H9 (cell line): ENCODE data around the gene DAGLB. TPM values are rescaled to one million over a fixed set of nuclear protein-coding genes. Genes with fewer than 3 reads are reported as not detected.
A peak's percentile ranks its signal among the peaks of the same experiment; 100 is the strongest.

Source experiments
- DNase-seq: peaks from one replicate; pipeline ENCODE4 v3.0.0-alpha.2; 2017
- H2AFZ ChIP-seq: one replicate; pipeline ENCODE4 v1.6.1; 2013; ENCODE audit warnings: mild to moderate bottlenecking, low read length, control low read depth, moderate library complexity
- H2AK5ac ChIP-seq: 2 replicates; pipeline ENCODE4 v1.6.1; 2013; ENCODE audit warnings: low read length, control low read depth, mixed read lengths; ENCODE audit not compliant: insufficient read length
- H2BK120ac ChIP-seq: one replicate; pipeline ENCODE4 v1.6.1; 2013; ENCODE audit warnings: low read depth, mild to moderate bottlenecking, low read length, control low read depth, inconsistent platforms; ENCODE audit not compliant: poor library complexity, severe bottlenecking
- H2BK12ac ChIP-seq: 2 replicates; pipeline ENCODE4 v1.6.1; 2013; ENCODE audit warnings: low read length, control low read depth, mixed read lengths, low read depth; ENCODE audit not compliant: insufficient read length
- H2BK15ac ChIP-seq: 2 replicates; pipeline ENCODE4 v1.6.1; 2013; ENCODE audit warnings: low read depth, low read length, control low read depth
- H2BK20ac ChIP-seq: one replicate; pipeline ENCODE4 v1.6.1; 2013; ENCODE audit warnings: low read depth, mild to moderate bottlenecking, low read length, control low read depth, inconsistent platforms; ENCODE audit not compliant: poor library complexity, severe bottlenecking
- H2BK5ac ChIP-seq: 2 replicates; pipeline ENCODE4 v1.6.1; 2013; ENCODE audit warnings: low read length, control low read depth, mixed read lengths; ENCODE audit not compliant: insufficient read length
- H3K14ac ChIP-seq: 2 replicates; pipeline ENCODE4 v1.6.1; 2013; ENCODE audit warnings: low read length, control low read depth; ENCODE audit not compliant: insufficient read depth
- H3K18ac ChIP-seq: 2 replicates; pipeline ENCODE4 v1.6.1; 2013; ENCODE audit warnings: low read depth, mild to moderate bottlenecking, mixed read lengths, low read length, control low read depth; ENCODE audit not compliant: insufficient read length
- H3K23ac ChIP-seq: 2 replicates; pipeline ENCODE4 v1.6.1; 2013; ENCODE audit warnings: low read length, control low read depth, mixed read lengths, low read depth; ENCODE audit not compliant: insufficient read length
- H3K23me2 ChIP-seq: 2 replicates; pipeline ENCODE4 v1.6.1; 2013; ENCODE audit warnings: low read depth, mild to moderate bottlenecking, mixed read lengths, low read length, control low read depth; ENCODE audit not compliant: insufficient read length, poor library complexity, severe bottlenecking
- H3K27ac ChIP-seq: 2 replicates; pipeline ENCODE4 v1.5.1; 2013; ENCODE audit warnings: low read length, control low read depth, mixed read lengths, low read depth; ENCODE audit not compliant: insufficient read length
- H3K27me3 ChIP-seq: 2 replicates; pipeline ENCODE4 v1.6.1; 2013; ENCODE audit warnings: low read length, control low read depth, inconsistent platforms; ENCODE audit not compliant: insufficient read depth
- H3K4ac ChIP-seq: 2 replicates; pipeline ENCODE4 v1.6.1; 2013; ENCODE audit warnings: low read depth, mild to moderate bottlenecking, control low read depth, inconsistent platforms, low read length, moderate library complexity
- H3K4me1 ChIP-seq: 2 replicates; pipeline ENCODE4 v1.6.1; 2013; ENCODE audit warnings: low read length, control low read depth, inconsistent platforms; ENCODE audit not compliant: insufficient read depth
- H3K4me2 ChIP-seq: 2 replicates; pipeline ENCODE4 v1.6.1; 2013; ENCODE audit warnings: low read length, control low read depth, mixed read lengths; ENCODE audit not compliant: insufficient read length, insufficient read depth
- H3K56ac ChIP-seq: 2 replicates; pipeline ENCODE4 v1.6.1; 2013; ENCODE audit warnings: low read depth, mild to moderate bottlenecking, mixed read lengths, low read length, control low read depth; ENCODE audit not compliant: insufficient read length
- H3K79me1 ChIP-seq: 2 replicates; pipeline ENCODE4 v1.6.1; 2013; ENCODE audit warnings: low read depth, mild to moderate bottlenecking, moderate library complexity, low read length, control low read depth, inconsistent platforms; ENCODE audit not compliant: insufficient read depth, poor library complexity, severe bottlenecking
- H3K79me2 ChIP-seq: 2 replicates; pipeline ENCODE4 v1.6.1; 2013; ENCODE audit warnings: low read length, control low read depth, inconsistent platforms; ENCODE audit not compliant: insufficient read depth
- H3K9ac ChIP-seq: 2 replicates; pipeline ENCODE4 v1.6.1; 2013; ENCODE audit warnings: low read length, control low read depth, mixed read lengths; ENCODE audit not compliant: insufficient read length; ENCODE audit errors: extremely low read depth
- H3K9me3 ChIP-seq: one replicate; pipeline ENCODE4 v1.6.1; 2013; ENCODE audit warnings: low read depth, low read length, inconsistent platforms; ENCODE audit not compliant: control insufficient read depth
- H3T11ph ChIP-seq: one replicate; pipeline ENCODE4 v1.6.1; 2013; ENCODE audit warnings: mild to moderate bottlenecking, low read length, control low read depth, inconsistent platforms
- H4K20me1 ChIP-seq: one replicate; pipeline ENCODE4 v1.6.1; 2013; ENCODE audit not compliant: control insufficient read depth, insufficient read length, insufficient read depth
- H4K5ac ChIP-seq: 2 replicates; pipeline ENCODE4 v1.6.1; 2013; ENCODE audit warnings: low read depth, mild to moderate bottlenecking, mixed read lengths, low read length, control low read depth; ENCODE audit not compliant: insufficient read length
- H4K8ac ChIP-seq: replicated peaks from 2 replicates; pipeline ENCODE4 v1.6.1; 2013; ENCODE audit warnings: low read length, control low read depth, mixed read lengths, low read depth; ENCODE audit not compliant: insufficient read length
- H4K91ac ChIP-seq: 2 replicates; pipeline ENCODE4 v1.6.1; 2013; ENCODE audit warnings: low read depth, mild to moderate bottlenecking, moderate library complexity, mixed read lengths, low read length, control low read depth; ENCODE audit not compliant: insufficient read length
- H3K27ac Mint-ChIP-seq, 3 experiments: 2 replicates in 2 of 3; 3 replicates in 1 of 3; pipeline ENCODE4 v1.8.0; 2020 to 2021; ENCODE audit warnings: mixed read lengths in 3 of 3, mild to moderate bottlenecking in 1 of 3, moderate library complexity in 1 of 3
- H3K27me3 Mint-ChIP-seq: 2 replicates; pipeline ENCODE4 v1.8.0; 2021; ENCODE audit warnings: low read depth, mild to moderate bottlenecking, moderate library complexity, mixed read lengths
- H3K36me3 Mint-ChIP-seq, 3 experiments: 2 replicates in 2 of 3; 3 replicates in 1 of 3; pipeline ENCODE4 v1.8.0; 2020 to 2021; ENCODE audit warnings: low read depth in 3 of 3, mixed read lengths in 3 of 3; ENCODE audit not compliant: insufficient read depth in 1 of 3
- H3K4me1 Mint-ChIP-seq, 2 experiments: 2 replicates each; pipeline ENCODE4 v1.8.0; 2020; ENCODE audit warnings: mixed read lengths in 2 of 2
- H3K4me3 Mint-ChIP-seq, 2 experiments: 2 replicates in 1 of 2; 3 replicates in 1 of 2; pipeline ENCODE4 v1.8.0; 2020 to 2021; ENCODE audit warnings: mild to moderate bottlenecking in 2 of 2, mixed read lengths in 2 of 2, moderate library complexity in 1 of 2
- H3K9me3 Mint-ChIP-seq, 2 experiments: 2 replicates in 1 of 2; 3 replicates in 1 of 2; pipeline ENCODE4 v1.8.0; 2020; ENCODE audit warnings: mild to moderate bottlenecking in 2 of 2, mixed read lengths in 2 of 2, moderate library complexity in 1 of 2
- WGBS: extraction: QIAGEN DNeasy Blood & Tissue Kit; methylation state at CpG from one replicate; pipeline ENCODE4 v1.1.7; 2013; ENCODE audit warnings: missing lambda C conversion rate, low lambda C conversion rate, mixed read lengths; ENCODE audit not compliant: insufficient read length; ENCODE audit errors: extremely low coverage; 5-methylcytosine and 5-hydroxymethylcytosine counted together
- total RNA-seq: library from RNA; stranded (reverse); gene quantifications from 2 replicates; pipeline ENCODE4 v1.2.1, GENCODE V29; 2021
- TF ChIP-seq, protein P1 (sequence below): fragments of 200-600 bp; sonication (generic); conservative IDR thresholded peaks from 3 replicates; pipeline ENCODE4 v1.8.0; 2021; ENCODE audit warnings: antibody characterized with exemption, mild to moderate bottlenecking

Gene DAGLB
- total RNA-seq, 1 experiment from 2014 or later, result 46.4 TPM

DNA sequence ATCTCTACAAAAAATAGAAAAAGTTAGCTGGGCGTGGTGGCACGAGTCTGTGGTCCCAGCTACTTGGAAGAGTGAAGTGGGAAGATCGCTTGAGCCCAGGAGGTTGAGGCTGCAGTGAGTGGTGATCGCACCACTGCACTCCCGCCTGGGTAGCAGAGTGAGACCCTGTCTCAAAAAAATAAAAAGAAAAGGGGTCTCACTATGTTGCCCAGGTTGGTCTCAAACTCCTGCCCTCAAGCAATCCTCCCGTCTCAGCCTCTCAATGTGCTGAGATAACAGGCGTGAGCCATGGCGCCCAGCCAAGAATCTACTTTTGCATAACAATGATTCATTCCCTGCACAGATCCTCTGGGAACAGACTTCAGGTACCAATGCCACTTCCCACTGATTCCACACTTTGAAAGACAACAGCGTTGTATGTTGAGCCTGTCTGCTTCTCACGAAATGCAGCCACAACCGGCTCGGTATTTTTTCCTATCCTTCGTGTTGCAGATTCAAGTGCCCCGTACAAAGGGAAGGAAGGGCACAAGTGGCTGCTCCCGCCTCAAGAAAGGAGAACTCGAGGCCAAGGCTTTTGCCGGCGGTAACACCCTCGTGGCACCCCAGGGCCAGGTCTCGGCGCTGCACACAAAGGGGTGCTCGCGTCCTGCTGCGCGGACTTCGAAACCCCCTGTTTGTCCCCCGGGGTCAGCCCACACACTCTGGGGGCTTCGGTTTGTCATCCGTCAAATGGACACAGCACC is 745 bp downstream of the DAGLB start:
- Histone ChIP-seq H2AFZ (no peak overlapping the region), H3K79me2 (peaks cover 11% of the 10 kb centered on the region; the same call in 1 of the 2 replicates)
- H3K9me3 Mint-ChIP-seq, result no peaks in the 10 kb centered on the region; a peak in 1 of 5 replicates

More for the DNA sequence above, 745 bp downstream of the DAGLB start:
- Histone ChIP-seq H3K18ac (no peak overlapping the region), H3K56ac (no peak overlapping the region), H2BK15ac (no peak overlapping the region), H3K23ac (no peak overlapping the region), H3K79me1 (no peaks in the 10 kb centered on the region), H4K91ac (no peak overlapping the region), H2BK12ac (no peak overlapping the region), H3K9ac (peak overlapping the region; percentile 65), H2BK20ac (no peak overlapping the region), H4K8ac (no peak overlapping the region), H3K4ac (no peak overlapping the region), H2BK5ac (no peak overlapping the region), H3K23me2 (peaks cover 3% of the 10 kb centered on the region), H3K9me3 (no peaks in the 10 kb centered on the region), H4K5ac (no peak overlapping the region), H3K27ac (no peak overlapping the region), H3T11ph (no peak overlapping the region), H2AK5ac (no peak overlapping the region), H3K14ac (peak overlapping the region; percentile 17), H4K20me1 (no peaks in the 10 kb centered on the region), H3K4me2 (peak overlapping the region; percentile 45), H3K27me3 (no peaks in the 10 kb centered on the region), H3K4me1 (no peaks in the 10 kb centered on the region), H2BK120ac (no peak overlapping the region)
- H3K27me3 Mint-ChIP-seq, result no peaks in the 10 kb centered on the region
- H3K4me3 Mint-ChIP-seq, result peak overlapping the region; percentile 96 to 97
- peaks cover 32 to 46% (median 37%) of the 10 kb centered on the region in 3 experiments for H3K36me3 Mint-ChIP-seq
- peaks cover 0 to 10% of the 10 kb centered on the region in 2 experiments; a peak in 3 of 4 replicates for H3K4me1 Mint-ChIP-seq
- peak; percentile 73 for DNase-seq
- TF ChIP-seq, protein P1, sequence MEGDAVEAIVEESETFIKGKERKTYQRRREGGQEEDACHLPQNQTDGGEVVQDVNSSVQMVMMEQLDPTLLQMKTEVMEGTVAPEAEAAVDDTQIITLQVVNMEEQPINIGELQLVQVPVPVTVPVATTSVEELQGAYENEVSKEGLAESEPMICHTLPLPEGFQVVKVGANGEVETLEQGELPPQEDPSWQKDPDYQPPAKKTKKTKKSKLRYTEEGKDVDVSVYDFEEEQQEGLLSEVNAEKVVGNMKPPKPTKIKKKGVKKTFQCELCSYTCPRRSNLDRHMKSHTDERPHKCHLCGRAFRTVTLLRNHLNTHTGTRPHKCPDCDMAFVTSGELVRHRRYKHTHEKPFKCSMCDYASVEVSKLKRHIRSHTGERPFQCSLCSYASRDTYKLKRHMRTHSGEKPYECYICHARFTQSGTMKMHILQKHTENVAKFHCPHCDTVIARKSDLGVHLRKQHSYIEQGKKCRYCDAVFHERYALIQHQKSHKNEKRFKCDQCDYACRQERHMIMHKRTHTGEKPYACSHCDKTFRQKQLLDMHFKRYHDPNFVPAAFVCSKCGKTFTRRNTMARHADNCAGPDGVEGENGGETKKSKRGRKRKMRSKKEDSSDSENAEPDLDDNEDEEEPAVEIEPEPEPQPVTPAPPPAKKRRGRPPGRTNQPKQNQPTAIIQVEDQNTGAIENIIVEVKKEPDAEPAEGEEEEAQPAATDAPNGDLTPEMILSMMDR, result no peak
- no CpG with 5 or more reads among the region's 29 CpGs for WGBS
- peak overlapping the region; percentile 96 to 98 (median 98) for H3K27ac Mint-ChIP-seq
